ENCODE measurements around the gene PSMD9. TPM values are rescaled to one million over a fixed set of nuclear protein-coding genes. Genes with fewer than 3 reads are reported as not detected.
A peak's percentile ranks its signal among the peaks of the same experiment; 100 is the strongest.

The PSMD9 gene
- total RNA-seq, 1 experiment from 2014 or later = 39.9 TPM

GRCh38 chr12:121939186-121939585, 50.6 kb downstream of the PSMD9 start:
- Histone ChIP-seq H4K8ac (replicated peaks; ENCODE audit: insufficient read length, low read depth, low read length) (no peak overlapping the region), H3K56ac (ENCODE audit: insufficient read length, low read depth, low read length) (no peak overlapping the region), H3K4me2 (ENCODE audit: insufficient read depth, insufficient read length, low read length) (no peak overlapping the region), H2BK15ac (ENCODE audit: low read depth, low read length) (no peak overlapping the region), H3K23me2 (ENCODE audit: insufficient read length, low read depth, low read length, poor library complexity, severe bottlenecking) (no peaks in the 10 kb centered on the region), H2BK5ac (ENCODE audit: insufficient read length, low read length) (no peak overlapping the region), H2AK5ac (ENCODE audit: insufficient read length, low read length) (no peak overlapping the region), H4K20me1 (ENCODE audit: control insufficient read depth, insufficient read depth, insufficient read length) (no peaks in the 10 kb centered on the region), H2BK12ac (ENCODE audit: insufficient read length, low read depth, low read length) (no peak overlapping the region), H3K9ac (ENCODE audit: extremely low read depth, insufficient read length, low read length) (no peak overlapping the region), H3K9me3 (ENCODE audit: control insufficient read depth, low read depth, low read length) (no peaks in the 10 kb centered on the region), H2BK120ac (ENCODE audit: low read depth, low read length, poor library complexity, severe bottlenecking) (no peak overlapping the region), H3K14ac (ENCODE audit: insufficient read depth, low read length) (peak overlapping the region; percentile 12; the same call in 1 of the 2 replicates), H4K5ac (ENCODE audit: insufficient read length, low read depth, low read length) (no peak overlapping the region), H3K18ac (ENCODE audit: insufficient read length, low read depth, low read length) (no peak overlapping the region), H3K79me1 (ENCODE audit: insufficient read depth, low read depth, low read length, poor library complexity, severe bottlenecking) (no peaks in the 10 kb centered on the region), H3K4ac (ENCODE audit: low read depth, low read length) (no peak overlapping the region), H3K79me2 (ENCODE audit: insufficient read depth, low read length) (no peaks in the 10 kb centered on the region), H3K27me3 (ENCODE audit: insufficient read depth, low read length) (no peaks in the 10 kb centered on the region), H3K27ac (ENCODE audit: insufficient read length, low read depth, low read length) (no peak overlapping the region), H3K4me1 (ENCODE audit: insufficient read depth, low read length) (0 out of 2 replicates have a peak, but pooled peaks cover 4% of the 10 kb centered on the region), H4K91ac (ENCODE audit: insufficient read length, low read depth, low read length) (no peak overlapping the region), H3T11ph (ENCODE audit: low read length) (no peak overlapping the region), H2AFZ (ENCODE audit: low read length) (no peak overlapping the region), H3K23ac (ENCODE audit: insufficient read length, low read depth, low read length) (no peak overlapping the region), H2BK20ac (ENCODE audit: low read depth, low read length, poor library complexity, severe bottlenecking) (no peak overlapping the region)
- no CpG with 5 or more reads among the region's 7 CpGs for WGBS (ENCODE audit: extremely low coverage, insufficient read length, low lambda C conversion rate)
- Mint-ChIP-seq H3K4me1 (peaks cover 10% of the 10 kb centered on the region in 2 experiments), H3K9me3 (peaks cover 3 to 7% of the 10 kb centered on the region in 2 experiments; a peak in 3 of 5 replicates), H3K4me3 (no peak overlapping the region), H3K36me3 (ENCODE audit: insufficient read depth in 1 of 3, low read depth in 3 of 3) (peaks cover 4 to 8% (median 8%) of the 10 kb centered on the region in 3 experiments; a peak in 6 of 7 replicates), H3K27me3 (ENCODE audit: low read depth) (no peaks in the 10 kb centered on the region), H3K27ac (no peak overlapping the region; a peak in 1 of 7 replicates)
- no peak for DNase-seq
- TF ChIP-seq, protein P1, sequence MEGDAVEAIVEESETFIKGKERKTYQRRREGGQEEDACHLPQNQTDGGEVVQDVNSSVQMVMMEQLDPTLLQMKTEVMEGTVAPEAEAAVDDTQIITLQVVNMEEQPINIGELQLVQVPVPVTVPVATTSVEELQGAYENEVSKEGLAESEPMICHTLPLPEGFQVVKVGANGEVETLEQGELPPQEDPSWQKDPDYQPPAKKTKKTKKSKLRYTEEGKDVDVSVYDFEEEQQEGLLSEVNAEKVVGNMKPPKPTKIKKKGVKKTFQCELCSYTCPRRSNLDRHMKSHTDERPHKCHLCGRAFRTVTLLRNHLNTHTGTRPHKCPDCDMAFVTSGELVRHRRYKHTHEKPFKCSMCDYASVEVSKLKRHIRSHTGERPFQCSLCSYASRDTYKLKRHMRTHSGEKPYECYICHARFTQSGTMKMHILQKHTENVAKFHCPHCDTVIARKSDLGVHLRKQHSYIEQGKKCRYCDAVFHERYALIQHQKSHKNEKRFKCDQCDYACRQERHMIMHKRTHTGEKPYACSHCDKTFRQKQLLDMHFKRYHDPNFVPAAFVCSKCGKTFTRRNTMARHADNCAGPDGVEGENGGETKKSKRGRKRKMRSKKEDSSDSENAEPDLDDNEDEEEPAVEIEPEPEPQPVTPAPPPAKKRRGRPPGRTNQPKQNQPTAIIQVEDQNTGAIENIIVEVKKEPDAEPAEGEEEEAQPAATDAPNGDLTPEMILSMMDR (conservative IDR thresholded peaks at IDR 0.05) = no peak

Data from H9 (cell line).